Frontal cortex (tissue), 4 donors: ENCODE results near the gene SLC6A20. TPM values are rescaled to one million over a fixed set of nuclear protein-coding genes. Genes with fewer than 3 reads are reported as not detected.

ENCODE experiments used
- DNase-seq, 2 donors: peaks; one replicate each; pipeline ENCODE4 v3.0.0; 2012; ENCODE audit warnings: low spot score in 2 of 2
- FAIRE-seq: peaks from 2 replicates; lab custom pipeline; 2012; peaks lifted over from hg19 to GRCh38; lab: Jason Lieb, UNC
- small RNA-seq: library from RNA; depleted of rRNA; stranded (forward); fragments of <200 nt; gene quantifications from one replicate; pipeline ENCODE3, GENCODE V24; 2014
- total RNA-seq: library from RNA; depleted of rRNA; stranded (reverse); fragments of >200 nt; gene quantifications from one replicate; pipeline ENCODE4 v1.2.3, GENCODE V29; 2014
- donor health status: control.
- donor health status: control.
- donor health status: control.

SLC6A20 gene
- total RNA-seq, 1 donor from 2014 or later: 3.3 TPM

DNA sequence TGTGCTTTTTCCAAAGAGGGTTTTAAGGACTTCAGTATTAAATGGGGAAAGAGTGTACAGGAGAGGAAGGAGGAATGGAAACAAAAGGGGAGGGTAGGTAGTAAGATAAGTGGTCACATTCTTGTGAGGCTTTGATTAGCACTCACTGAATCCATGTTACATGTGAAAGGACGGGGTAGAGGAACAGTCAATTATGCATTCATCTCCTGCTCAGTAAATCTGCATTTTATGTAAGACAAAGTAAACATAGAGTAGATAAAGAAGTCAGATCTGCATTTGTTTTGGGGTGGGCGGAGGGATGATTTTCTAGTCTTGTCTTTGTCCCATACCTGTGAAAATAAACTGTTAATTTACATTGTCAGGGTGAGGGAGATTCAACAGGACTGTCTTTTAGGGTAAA is 56.3 kb downstream of the SLC6A20 start:
- FAIRE-seq (no peak), DNase-seq (no peak)

- FAIRE-seq: no peak
- DNase-seq: no peak
Observed at GRCh38 chr3:45737234-45737633, 59.1 kb downstream of the SLC6A20 start.

- DNase-seq (no peak), FAIRE-seq (no peak)
Observed at GRCh38 chr3:45736707-45737106, 59.6 kb downstream of the SLC6A20 start.

GRCh38 chr3:45730409-45731154 is 65.8 kb downstream of the SLC6A20 start:
- DNase-seq: no peak
- no peak for FAIRE-seq

- DNase-seq (no peak), FAIRE-seq (no peak)
Observed at GRCh38 chr3:45729614-45730013, 66.7 kb downstream of the SLC6A20 start.

DNA sequence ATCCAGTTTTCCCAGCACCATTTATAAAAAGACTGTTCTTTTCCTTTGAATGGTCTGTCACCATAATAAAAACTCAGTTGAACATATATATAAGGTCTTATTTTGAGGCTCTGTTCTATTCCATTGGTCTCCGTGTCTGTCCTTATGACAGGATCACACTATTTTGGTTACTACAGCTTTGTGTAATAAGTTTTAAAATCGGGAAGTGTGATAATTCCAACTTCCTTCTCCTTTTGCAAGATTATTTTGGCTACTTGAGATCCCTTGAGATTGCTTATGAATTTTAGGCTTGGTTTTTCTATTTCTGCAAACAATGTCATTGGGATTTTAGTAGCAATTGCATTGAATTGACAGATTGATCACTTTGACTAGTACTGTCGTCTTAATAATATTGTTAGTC is 71.4 kb downstream of the SLC6A20 start:
- FAIRE-seq (no peak), DNase-seq (no peak)

- DNase-seq (no peak), FAIRE-seq (no peak)
Observed at GRCh38 chr3:45719655-45720487, 76.5 kb downstream of the SLC6A20 start.

GRCh38 chr3:45716790-45717336 is 79.5 kb downstream of the SLC6A20 start:
- DNase-seq: no peak
- no peak for FAIRE-seq

DNA sequence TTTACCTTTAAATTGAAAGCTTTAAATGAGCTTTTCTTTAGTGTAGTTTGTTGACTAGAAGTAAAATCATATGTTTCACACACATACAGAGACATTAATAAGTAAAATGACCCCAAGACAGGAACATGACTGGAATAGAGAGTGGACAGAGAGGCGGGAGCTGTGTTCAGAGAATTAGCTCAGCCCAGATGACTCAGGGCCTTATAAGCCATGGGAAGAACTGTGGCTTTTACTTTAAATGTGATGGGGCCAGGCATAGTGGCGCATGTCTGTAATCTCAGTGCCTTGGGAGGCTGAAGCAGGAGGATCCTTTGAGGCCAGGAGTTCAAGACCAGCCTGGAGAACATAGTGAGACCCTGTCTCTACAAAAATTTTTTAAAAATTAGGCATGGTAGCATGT is 80.4 kb downstream of the SLC6A20 start:
- no peak for FAIRE-seq
- DNase-seq: no peak

DNA sequence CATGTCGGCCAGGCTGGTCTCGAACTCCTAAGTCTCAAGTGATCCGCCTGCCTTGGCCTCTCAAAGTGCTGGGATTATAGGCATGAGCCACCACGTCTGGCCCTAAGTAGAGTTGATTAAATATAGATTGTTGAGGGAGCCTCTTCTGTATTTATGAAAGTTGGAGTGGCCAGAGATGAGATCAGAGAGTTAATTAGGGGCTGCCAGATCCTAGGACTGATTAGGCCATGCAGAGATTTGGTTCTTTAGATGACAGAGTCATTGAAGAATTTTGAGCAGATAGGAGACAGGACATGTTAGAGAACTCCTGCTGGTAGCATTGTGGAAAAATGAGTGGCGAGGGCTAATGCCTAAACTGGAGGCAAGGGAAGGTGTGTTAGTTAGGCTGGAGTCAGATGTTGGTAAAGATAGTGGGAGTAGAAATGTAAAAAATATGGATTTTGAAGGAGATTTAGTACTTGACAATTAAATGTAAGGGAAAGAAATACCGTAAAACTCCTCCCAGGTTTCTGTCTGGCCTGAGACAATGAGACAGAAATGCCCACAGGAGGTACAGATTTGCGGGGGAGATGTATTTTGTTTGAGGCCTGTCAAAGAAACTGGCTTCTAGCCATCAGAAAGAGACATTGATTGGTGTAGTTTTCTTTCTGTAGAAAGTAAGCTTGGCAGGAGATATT is 83.8 kb downstream of the SLC6A20 start:
- FAIRE-seq (no peak), DNase-seq (no peak)

- DNase-seq (no peak), FAIRE-seq (no peak)
Observed at GRCh38 chr3:45711931-45712330, 84.4 kb downstream of the SLC6A20 start.

GRCh38 chr3:45705839-45706808 is 90.2 kb downstream of the SLC6A20 start:
- DNase-seq (no peak), FAIRE-seq (no peak)

Small RNA genes within 50 kb of the gene (small RNA-seq; reads per million reads assigned to genes)
- not detected for gene RN7SL145P

Other genes starting within 250 kb of the SLC6A20 start
- 5.3 TPM for gene LIMD1, start 201.8 kb downstream of the SLC6A20 start, total RNA-seq
- 34.2 TPM for gene SACM1L, start 107.1 kb downstream of the SLC6A20 start, total RNA-seq
- 24.5 TPM for gene LZTFL1, start 45.6 kb upstream of the SLC6A20 start, total RNA-seq
- 0.41 TPM for gene CCR9, start 90.0 kb upstream of the SLC6A20 start, total RNA-seq
- not detected for gene CXCR6, start 146.9 kb upstream of the SLC6A20 start, total RNA-seq
- gene FYCO1, start 199.3 kb upstream of the SLC6A20 start, total RNA-seq: 1.2 TPM
- not detected for gene XCR1, start 230.9 kb upstream of the SLC6A20 start, total RNA-seq